GM23338 (cell line): ENCODE measurements around the gene SLC6A18.
A peak's percentile ranks its signal among the peaks of the same experiment; 100 is the strongest.

ENCODE experiments used
- CREB1 ChIP-seq: fragments of 250-450 bp; sonication (Bioruptor Pico); IDR thresholded peaks from 2 replicates; pipeline ENCODE4 v1.5.0; 2020; ENCODE audit warnings: low read depth, mild to moderate bottlenecking, moderate library complexity
- CTCF ChIP-seq, 2 experiments: fragments of 200-600 bp in 1 of 2; sonication (generic) in 1 of 2; conservative IDR thresholded peaks; 2 replicates each; pipeline versions ENCODE4 v1.5.1 to v1.6.1; 2016 to 2017; ENCODE audit warnings: antibody characterized with exemption in 2 of 2, low read depth in 2 of 2, mild to moderate bottlenecking in 2 of 2, moderate library complexity in 1 of 2
- EZH2 ChIP-seq: fragments of 200-600 bp; sonication (generic); IDR thresholded peaks from one replicate; pipeline ENCODE4 v1.8.0; 2017; ENCODE audit warnings: antibody characterized with exemption, mild to moderate bottlenecking, low read depth; ENCODE audit not compliant: unreplicated experiment
- EZH2phosphoT487 ChIP-seq: fragments of 200-600 bp; sonication (generic); IDR thresholded peaks from one replicate; pipeline ENCODE4 v1.8.1; 2018; ENCODE audit warnings: antibody characterized with exemption; ENCODE audit not compliant: unreplicated experiment
- JUNB ChIP-seq: IDR thresholded peaks from one replicate; pipeline ENCODE4 v1.6.1; 2016; ENCODE audit warnings: antibody characterized with exemption; ENCODE audit not compliant: unreplicated experiment
- NANOG ChIP-seq: IDR thresholded peaks from 2 replicates; pipeline ENCODE4 v1.6.1; 2016; ENCODE audit warnings: antibody characterized with exemption, borderline replicate concordance
- POLR2AphosphoS5 ChIP-seq: IDR thresholded peaks from 2 replicates; pipeline ENCODE4 v1.6.1; 2016; ENCODE audit warnings: antibody characterized with exemption, low read depth
- REST ChIP-seq: IDR thresholded peaks from one replicate; pipeline ENCODE4 v1.6.1; 2018; ENCODE audit warnings: antibody characterized with exemption; ENCODE audit not compliant: unreplicated experiment
- STAT1 ChIP-seq: IDR thresholded peaks from one replicate; pipeline ENCODE4 v1.6.1; 2016; ENCODE audit warnings: antibody characterized with exemption; ENCODE audit not compliant: unreplicated experiment

GRCh38 chr5:1204693-1205242 lies 20.4 kb upstream of the SLC6A18 start:
- TF ChIP-seq CTCF (conservative IDR thresholded peaks at IDR 0.05; ENCODE audit: low read depth in 2 of 2) (peak; percentile 22; a peak in 1 of 4 replicates), POLR2AphosphoS5 (no peak), EZH2phosphoT487 (no peak), EZH2 (no peak), REST (no peak), JUNB (no peak), CREB1 (CRISPR knock-in tag) (no peak), STAT1 (no peak), NANOG (no peak)
